GM18868 (cell line): Measurements from ENCODE around the gene CRISPLD2.
"Not testable (repeated sequence)": the region's sequence is repeated elsewhere in the genome, so short reads cannot be mapped to it uniquely, and the experiment has no call there.

Source experiments
- ATAC-seq: cut with Tn5 transposase; IDR thresholded peaks from one replicate; pipeline ENCODE4 v1.9.1; 2021; ENCODE audit warnings: mild to moderate bottlenecking, moderate library complexity; ENCODE audit not compliant: unreplicated experiment

The CRISPLD2 gene

DNA sequence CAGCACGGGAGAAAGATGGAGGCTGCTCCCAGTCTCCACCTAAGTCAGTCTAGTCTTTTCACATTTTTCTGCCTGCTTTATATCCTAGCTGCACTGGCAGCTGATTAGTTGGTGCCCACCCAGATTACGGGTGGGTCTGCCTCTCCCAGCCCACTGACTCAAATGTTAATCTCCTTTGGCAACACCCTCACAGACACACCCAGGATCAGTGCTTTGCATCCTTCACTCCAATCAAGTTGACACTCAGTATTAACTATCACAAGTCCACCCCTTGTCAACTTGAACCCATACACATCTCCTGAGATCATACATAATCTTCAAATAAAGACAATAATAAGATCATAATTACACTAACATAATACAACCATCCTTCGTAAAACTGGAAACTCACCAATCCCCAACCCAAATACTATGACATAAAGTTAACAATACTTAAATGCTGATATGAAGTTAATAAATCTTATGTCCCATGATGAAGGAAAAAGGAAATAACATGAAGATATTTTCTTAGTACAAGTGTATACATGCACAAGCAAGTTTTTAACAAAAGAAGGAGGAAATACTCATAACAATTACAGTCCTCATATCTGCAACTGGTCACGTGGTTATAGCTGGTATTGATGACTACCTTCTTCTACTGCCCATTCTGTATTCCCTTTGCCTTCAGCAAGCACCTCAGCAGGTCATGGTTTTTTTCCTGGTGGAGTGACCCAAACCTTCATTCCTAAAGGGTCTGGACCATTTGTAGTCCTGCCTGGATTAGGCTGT is 35.8 kb downstream of the CRISPLD2 start:
- not testable (repeated sequence) for ATAC-seq

GRCh38 chr16:84856203-84856581 is 36.4 kb downstream of the CRISPLD2 start:
- ATAC-seq = not testable (repeated sequence)

DNA sequence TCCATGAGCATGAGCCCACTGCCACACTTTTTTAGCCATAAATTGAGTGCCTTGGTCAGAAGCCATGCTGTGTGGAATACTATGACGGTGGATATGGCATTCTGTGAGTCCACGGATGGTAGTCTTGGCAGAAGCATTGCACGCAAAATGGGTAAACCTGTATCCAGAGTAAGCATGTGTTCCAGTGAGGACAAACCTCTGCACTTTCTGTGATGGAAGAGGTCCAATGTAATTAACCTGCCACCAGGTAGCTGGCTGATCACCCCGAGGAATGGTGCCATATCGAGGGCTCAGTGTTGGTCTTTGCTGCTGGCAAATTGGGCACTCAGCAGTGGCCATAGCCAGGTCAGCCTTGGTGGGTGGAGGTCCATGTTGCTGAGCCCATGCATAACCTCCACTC is 37.0 kb downstream of the CRISPLD2 start:
- ATAC-seq = not testable (repeated sequence)

GRCh38 chr16:84859681-84860080 is 39.9 kb downstream of the CRISPLD2 start:
- ATAC-seq = no peak

DNA sequence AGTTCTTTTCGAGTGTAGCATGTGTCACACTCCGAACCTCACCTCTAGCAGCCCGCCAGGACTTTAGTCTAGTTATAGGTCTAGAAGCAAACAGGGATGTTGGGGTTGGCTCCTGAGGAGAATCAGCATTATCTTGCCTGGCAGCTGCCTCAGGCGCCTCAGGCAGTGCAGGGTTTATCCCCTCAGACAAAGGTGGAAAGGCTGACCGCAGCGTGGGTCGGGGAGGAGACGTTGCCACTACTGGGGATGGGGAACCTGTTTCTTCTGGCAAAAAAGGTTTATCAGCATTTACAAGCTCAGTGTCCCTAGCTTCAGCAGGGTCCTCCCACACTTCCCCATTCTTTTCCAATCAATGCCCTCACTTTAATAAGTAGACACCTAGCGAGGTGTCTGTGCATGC is 40.6 kb downstream of the CRISPLD2 start:
- no peak for ATAC-seq

DNA sequence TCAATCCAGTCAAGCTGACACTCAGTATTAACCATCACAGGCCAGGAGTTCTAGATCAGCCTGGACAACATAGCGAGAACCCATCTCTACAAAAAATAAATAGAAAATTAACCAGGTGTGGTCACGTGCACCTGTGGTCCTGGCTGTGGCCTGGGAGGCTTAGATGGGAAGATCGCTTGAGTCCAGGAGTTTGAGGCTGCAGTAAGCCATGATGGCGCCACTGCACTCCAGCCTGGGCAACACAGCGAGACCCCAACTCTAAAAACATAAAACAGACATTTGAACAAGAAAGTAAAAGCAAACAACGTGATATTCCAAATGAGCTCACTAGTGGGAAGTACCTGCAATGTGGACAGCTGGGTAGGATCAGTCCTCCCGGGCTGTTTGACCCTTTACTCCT is 41.9 kb downstream of the CRISPLD2 start:
- no peak for ATAC-seq

GRCh38 chr16:84862804-84863480 is 43.2 kb downstream of the CRISPLD2 start:
- ATAC-seq = no peak

- no peak for ATAC-seq
Observed at GRCh38 chr16:84863481-84863814, 43.7 kb downstream of the CRISPLD2 start.

GRCh38 chr16:84864326-84864955 is 44.7 kb downstream of the CRISPLD2 start:
- no peak for ATAC-seq

DNA sequence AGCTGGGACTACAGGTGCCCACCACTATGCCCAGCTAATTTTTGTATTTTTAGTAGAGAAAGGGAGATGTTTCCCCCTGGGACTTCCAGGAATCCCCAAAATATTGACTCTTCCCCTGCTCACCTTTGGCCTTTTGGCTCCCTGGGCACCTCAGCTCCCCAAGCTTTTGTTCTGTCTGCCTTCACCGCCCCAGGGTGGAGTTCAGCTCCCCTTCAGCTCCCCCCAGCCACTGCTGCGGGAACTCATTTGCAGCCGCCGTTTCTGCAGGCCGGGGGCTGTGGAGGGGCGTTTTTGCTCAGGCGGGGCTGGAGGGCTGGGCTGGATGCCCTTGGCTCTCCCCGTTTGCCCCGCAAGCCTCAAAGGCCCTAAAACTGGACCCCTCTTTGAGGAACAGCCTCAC is 47.9 kb downstream of the CRISPLD2 start:
- ATAC-seq = no peak

- no peak for ATAC-seq
Observed at GRCh38 chr16:84868328-84868727, 48.5 kb downstream of the CRISPLD2 start.

DNA sequence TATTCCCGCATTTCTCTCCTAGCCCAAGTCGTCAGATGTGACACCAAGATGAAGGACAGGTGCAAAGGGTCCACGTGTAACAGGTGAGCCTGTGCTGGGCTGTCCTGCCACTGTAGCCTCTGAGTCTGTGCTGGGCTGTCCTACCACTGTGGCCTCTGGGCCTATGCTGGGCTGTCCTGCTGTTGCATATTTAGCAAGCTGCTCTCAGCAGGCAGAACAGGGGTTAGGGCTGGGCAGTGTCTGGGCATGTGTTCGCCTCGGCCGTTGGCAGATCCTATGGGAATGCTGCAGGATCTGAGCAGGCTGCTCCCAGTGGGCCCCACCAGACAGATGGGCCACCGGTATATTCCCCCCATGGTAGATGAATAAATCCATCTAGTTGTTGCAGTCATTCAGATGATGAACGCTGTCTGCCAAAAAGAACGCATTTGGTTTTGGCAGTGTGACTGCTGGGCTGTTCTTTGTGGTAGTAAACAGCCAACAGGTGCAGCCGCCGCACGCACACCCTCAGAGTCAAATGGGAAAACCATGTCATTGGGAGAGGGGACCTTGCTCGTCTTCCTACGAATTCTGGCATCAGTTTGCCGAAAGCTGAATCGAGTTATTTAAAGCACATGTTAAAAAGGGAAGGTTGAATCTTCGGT is 49.2 kb downstream of the CRISPLD2 start:
- no peak for ATAC-seq

DNA sequence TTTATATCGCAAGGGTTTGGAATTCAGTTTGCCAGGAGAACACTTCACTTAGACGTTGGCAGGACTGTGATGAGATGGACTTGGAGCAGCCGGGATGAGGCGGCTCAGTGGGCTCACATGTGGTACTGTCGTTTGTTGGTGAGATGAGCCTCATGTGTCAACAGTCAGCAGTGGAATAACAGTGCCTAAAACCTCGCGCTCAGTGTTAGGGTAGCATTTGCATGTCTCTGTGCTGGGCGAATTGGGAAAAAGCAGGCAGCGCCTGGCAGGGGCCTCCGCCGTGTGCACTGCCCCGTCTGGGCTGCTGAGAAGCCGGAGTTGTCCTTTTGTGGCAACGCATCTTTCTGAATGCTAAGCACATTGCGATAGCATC is 49.7 kb downstream of the CRISPLD2 start:
- ATAC-seq = no peak

- not testable (repeated sequence) for ATAC-seq
Observed at GRCh38 chr16:84872971-84873370, 53.2 kb downstream of the CRISPLD2 start.

DNA sequence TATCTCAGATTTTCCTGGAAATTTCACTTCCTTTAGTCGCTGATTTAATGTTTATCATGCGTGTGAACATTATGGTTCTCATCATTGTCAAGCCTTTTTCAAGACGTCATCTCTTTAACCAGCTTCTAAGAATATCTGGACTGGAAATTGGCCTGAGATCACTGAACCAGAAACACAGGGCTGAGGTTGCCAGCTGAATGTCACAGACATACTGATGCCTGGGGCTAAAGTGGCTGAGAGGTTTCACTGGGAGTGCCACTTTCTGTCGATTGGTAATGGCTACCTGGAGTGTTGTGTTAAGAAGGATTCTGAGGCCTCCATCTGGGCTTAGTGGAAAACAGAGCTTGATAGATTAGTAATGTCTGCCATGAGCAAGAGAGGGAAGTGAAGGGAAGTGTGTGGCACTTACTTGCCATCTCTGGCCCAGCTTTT is 54.2 kb downstream of the CRISPLD2 start:
- no peak for ATAC-seq

DNA sequence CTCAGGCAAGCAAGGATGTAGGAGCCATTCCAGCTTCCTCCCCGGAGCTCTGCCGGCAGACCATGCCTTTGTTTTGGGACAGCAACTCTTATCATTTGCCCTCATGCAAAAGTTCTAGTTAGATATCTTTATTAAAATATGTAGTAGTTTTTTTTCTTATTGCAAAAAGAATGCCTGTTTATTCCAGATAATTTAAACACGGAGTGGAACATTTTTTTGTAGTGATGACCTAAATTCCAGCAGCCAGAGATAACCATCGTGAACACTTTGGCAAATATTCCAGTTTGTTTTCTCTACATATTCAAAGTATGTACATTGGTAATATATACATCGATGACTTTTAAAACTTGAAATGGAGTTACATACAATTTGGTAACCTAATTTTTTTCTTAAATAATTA is 54.8 kb downstream of the CRISPLD2 start:
- ATAC-seq = no peak

DNA sequence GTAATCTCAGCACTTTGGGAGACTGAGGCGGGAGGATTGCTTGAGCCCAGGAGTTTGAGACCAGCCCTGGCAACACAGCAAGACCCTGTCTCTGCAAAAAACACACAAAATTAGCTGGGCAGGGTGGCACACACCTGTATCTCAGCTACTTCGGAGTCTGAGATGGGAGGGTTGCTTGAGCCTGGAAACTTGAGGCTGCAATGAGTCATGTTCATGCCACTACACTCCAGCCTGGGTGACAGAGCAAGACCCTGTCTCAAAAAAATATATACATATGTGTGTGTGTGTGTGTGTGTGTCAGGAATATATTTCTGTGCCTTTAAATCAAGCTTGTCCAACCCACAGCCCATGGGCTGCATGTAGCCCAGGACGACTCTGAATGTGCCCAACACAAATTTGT is 55.2 kb downstream of the CRISPLD2 start:
- no peak for ATAC-seq

GRCh38 chr16:84875846-84876245 is 56.1 kb downstream of the CRISPLD2 start:
- ATAC-seq = no peak

DNA sequence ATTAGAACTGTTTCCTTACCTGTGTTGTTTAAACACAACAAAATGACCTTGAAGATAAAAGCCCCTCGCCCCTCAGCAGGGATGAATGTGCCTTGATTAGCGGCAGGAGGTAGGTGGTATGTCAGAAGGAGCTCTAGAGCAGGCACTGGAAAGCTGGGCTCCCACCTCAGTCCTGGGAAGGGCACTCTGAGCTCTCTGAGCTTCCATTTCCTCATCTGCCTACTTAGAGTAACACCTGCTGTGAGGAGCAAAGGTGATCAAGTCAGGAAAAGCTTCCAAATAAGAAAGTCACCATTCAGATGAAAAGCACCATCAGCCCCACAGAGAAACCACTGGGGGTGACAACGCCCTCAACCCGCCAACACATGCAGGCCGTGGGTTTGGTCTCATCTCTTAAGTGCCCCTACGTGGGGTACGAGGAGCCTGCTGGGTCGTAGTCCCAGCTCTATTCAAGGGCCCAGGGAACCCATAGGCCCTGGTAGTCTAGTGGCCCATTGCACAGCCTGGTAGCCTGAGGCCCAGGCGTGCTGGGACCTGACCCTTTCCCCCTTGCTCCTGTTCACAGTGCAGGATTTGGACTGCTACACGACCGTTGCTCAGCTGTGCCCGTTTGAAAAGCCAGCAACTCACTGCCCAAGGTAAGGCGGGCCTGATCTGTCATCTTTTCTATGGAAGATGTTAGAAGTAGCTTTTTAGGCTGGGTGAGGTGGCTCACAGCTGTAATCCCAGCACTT is 57.3 kb downstream of the CRISPLD2 start:
- ATAC-seq = no peak

GRCh38 chr16:84878770-84879169 is 59.0 kb downstream of the CRISPLD2 start:
- ATAC-seq = no peak
